HEK293T (cell line): ENCODE measurements around the gene GABARAPL1.

Experiments
- FOXK2 ChIP-seq: fragments of 450-650 bp; IDR thresholded peaks from 2 replicates; pipeline ENCODE4 v1.6.1; 2016; ENCODE audit warnings: mild to moderate bottlenecking
- FOXM1 ChIP-seq: fragments of 450-650 bp; IDR thresholded peaks from 2 replicates; pipeline ENCODE4 v1.6.1; 2017; ENCODE audit warnings: mild to moderate bottlenecking, borderline replicate concordance
- SP1 ChIP-seq: fragments of 450-650 bp; IDR thresholded peaks from 2 replicates; pipeline ENCODE4 v1.6.1; 2017

DNA sequence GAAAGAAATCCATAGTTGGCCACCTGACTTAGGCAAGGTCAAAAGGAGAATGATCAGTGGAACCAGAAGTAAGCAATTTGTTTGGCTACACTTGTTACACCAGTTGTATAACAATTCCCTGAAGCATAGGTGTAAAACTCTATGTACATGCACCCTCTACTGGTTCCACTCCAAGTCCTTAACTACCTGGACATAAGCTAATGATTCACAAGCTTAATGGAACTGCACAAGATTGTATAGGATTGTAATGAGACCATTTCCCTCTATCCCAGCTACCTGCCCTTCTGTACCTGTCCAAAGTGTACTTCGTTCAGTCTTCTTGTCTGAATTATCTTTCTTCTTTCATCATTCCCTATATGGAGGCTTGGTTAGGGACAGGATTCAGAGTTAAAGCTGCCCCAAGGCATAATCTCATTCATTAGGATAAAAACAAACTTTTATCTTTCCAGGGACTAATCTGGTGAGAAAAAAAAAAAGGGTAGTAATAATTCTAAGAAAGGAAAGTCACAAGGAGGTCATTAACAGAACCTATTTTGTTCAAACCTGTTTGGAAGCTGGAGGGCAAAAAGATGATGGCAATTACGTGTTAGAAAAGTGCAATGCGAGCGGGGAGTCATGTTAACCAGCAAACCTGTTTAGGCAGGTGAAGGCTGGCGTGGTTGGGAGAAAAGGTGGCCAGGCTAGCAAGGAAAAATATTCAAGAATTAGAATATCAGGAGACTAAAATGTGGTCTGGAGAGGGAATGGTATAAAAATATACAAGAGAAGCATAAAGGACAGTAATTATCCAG lies 36.6 kb upstream of the GABARAPL1 start:
- TF ChIP-seq SP1: no peak
- no peak for TF ChIP-seq FOXK2
- TF ChIP-seq FOXM1: no peak
